Neutrophil (primary cell): Measurements from ENCODE around the gene WDHD1.
"Not testable (repeated sequence)": the region's sequence is repeated elsewhere in the genome, so short reads cannot be mapped to it uniquely, and the experiment has no call there.

Experiments used
- H3K27ac ChIP-seq: fragments of 200-600 bp; sonication (generic); 2 replicates; pipeline ENCODE4 v1.5.1; 2016; ENCODE audit warnings: mild to moderate bottlenecking, moderate library complexity
- H3K27me3 ChIP-seq: fragments of 200-600 bp; sonication (generic); 2 replicates; pipeline ENCODE4 v1.6.0; 2016; ENCODE audit warnings: mild to moderate bottlenecking
- H3K36me3 ChIP-seq: fragments of 200-600 bp; sonication (generic); 2 replicates; pipeline ENCODE4 v1.5.1; 2017
- H3K4me1 ChIP-seq, 2 experiments: fragments of 200-600 bp in 1 of 2; sonication (generic) in 1 of 2; 1 replicate in 1 of 2; 2 replicates in 1 of 2; pipeline versions ENCODE4 v1.5.1 to v1.6.1; 2013 to 2016; ENCODE audit warnings: low read depth in 1 of 2, low read length in 1 of 2, mild to moderate bottlenecking in 1 of 2, moderate library complexity in 1 of 2; ENCODE audit not compliant: control insufficient read depth in 1 of 2, insufficient read depth in 1 of 2
- H3K4me3 ChIP-seq, 2 experiments: fragments of 200-600 bp in 1 of 2; sonication (generic) in 1 of 2; 1 replicate in 1 of 2; 2 replicates in 1 of 2; pipeline ENCODE4 v1.5.1; 2013 to 2016; ENCODE audit warnings: low read depth in 1 of 2, low read length in 1 of 2, mild to moderate bottlenecking in 1 of 2, moderate library complexity in 1 of 2
- H3K9me3 ChIP-seq: fragments of 200-600 bp; sonication (generic); 2 replicates; pipeline ENCODE4 v1.5.1; 2016
- TF ChIP-seq, protein P1 (sequence below): fragments of 200-600 bp; sonication (generic); IDR thresholded peaks from 2 replicates; pipeline ENCODE4 v1.5.1; 2016; ENCODE audit warnings: antibody characterized with exemption

WDHD1 gene

DNA sequence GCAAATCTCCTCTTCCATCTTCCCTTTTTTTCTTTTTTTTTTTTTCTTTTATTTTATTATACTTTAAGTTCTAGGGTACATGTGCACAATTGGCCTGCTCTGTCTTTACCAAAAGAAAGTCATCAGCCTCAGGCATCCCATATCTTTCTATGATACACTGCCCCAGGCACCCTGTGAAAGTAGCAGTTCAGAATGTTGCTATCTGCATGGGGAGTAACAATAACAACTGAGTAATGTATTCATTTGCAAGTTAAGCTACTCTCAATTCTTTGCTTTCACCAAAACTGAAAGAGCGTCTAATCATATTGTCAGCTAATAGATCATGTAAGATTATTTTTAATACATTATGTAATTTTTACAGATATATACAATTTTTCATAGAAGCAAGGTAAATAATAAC lies 110.8 kb downstream of the WDHD1 start:
- Histone ChIP-seq H3K9me3 (no peaks in the 10 kb centered on the region), H3K36me3 (no peaks in the 10 kb centered on the region), H3K4me1 (peaks cover 4 to 5% of the 10 kb centered on the region in 2 experiments), H3K27me3 (no peaks in the 10 kb centered on the region), H3K4me3 (no peak overlapping the region), H3K27ac (no peak overlapping the region)
- TF ChIP-seq, protein P1, sequence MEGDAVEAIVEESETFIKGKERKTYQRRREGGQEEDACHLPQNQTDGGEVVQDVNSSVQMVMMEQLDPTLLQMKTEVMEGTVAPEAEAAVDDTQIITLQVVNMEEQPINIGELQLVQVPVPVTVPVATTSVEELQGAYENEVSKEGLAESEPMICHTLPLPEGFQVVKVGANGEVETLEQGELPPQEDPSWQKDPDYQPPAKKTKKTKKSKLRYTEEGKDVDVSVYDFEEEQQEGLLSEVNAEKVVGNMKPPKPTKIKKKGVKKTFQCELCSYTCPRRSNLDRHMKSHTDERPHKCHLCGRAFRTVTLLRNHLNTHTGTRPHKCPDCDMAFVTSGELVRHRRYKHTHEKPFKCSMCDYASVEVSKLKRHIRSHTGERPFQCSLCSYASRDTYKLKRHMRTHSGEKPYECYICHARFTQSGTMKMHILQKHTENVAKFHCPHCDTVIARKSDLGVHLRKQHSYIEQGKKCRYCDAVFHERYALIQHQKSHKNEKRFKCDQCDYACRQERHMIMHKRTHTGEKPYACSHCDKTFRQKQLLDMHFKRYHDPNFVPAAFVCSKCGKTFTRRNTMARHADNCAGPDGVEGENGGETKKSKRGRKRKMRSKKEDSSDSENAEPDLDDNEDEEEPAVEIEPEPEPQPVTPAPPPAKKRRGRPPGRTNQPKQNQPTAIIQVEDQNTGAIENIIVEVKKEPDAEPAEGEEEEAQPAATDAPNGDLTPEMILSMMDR = no peak

- TF ChIP-seq, protein P1 = no peak
Observed at GRCh38 chr14:54909817-54910558, 116.9 kb downstream of the WDHD1 start.

GRCh38 chr14:54908973-54909372 lies 117.9 kb downstream of the WDHD1 start:
- not testable (repeated sequence) for H3K36me3 ChIP-seq, H3K27ac ChIP-seq, H3K9me3 ChIP-seq, H3K4me3 ChIP-seq, H3K4me1 ChIP-seq, H3K27me3 ChIP-seq

More at GRCh38 chr14:54909817-54910558, 116.9 kb downstream of the WDHD1 start:
- Histone ChIP-seq H3K36me3 (no peaks in the 10 kb centered on the region), H3K27me3 (no peaks in the 10 kb centered on the region), H3K27ac (no peak overlapping the region), H3K9me3 (no peaks in the 10 kb centered on the region), H3K4me1 (no peaks in the 10 kb centered on the region), H3K4me3 (no peak overlapping the region)

DNA sequence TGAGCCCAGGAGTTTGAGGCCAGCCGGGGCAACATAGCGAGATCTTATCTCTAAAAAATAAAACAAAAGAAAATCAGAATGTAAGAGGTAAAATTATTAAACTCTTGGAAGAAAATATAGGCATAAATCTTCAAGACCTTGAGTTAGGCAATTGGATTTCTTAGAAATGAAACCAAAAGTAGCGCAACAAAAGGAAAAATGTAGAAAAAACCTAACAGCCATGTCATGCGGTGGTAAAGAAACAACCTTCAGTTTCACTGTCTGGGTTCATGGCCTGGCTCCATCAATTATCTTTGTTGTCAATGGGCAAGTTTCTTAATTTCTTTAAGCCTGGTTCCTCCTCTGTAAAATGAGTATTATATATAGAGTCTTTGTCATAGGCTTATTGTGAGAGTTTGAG lies 118.7 kb downstream of the WDHD1 start:
- TF ChIP-seq, protein P1 = no peak
- H3K4me3 ChIP-seq = no peak overlapping the region
- no peak overlapping the region for H3K27ac ChIP-seq

GRCh38 chr14:54906075-54906474 lies 120.8 kb downstream of the WDHD1 start:
- no peak overlapping the region for H3K27ac ChIP-seq
- H3K36me3 ChIP-seq = no peaks in the 10 kb centered on the region
- H3K4me1 ChIP-seq = peaks cover 9 to 15% of the 10 kb centered on the region in 2 experiments
- TF ChIP-seq, protein P1 = no peak
- H3K27me3 ChIP-seq = peaks cover 6% of the 10 kb centered on the region
- no peaks in the 10 kb centered on the region for H3K9me3 ChIP-seq
- no peak overlapping the region for H3K4me3 ChIP-seq

More for the DNA sequence above, 118.7 kb downstream of the WDHD1 start:
- Histone ChIP-seq H3K9me3 (no peaks in the 10 kb centered on the region), H3K27me3 (peaks cover 4% of the 10 kb centered on the region), H3K4me1 (peaks cover 3 to 4% of the 10 kb centered on the region in 2 experiments), H3K36me3 (no peaks in the 10 kb centered on the region)
